ENCODE measurements around the gene TSG101. TPM values are rescaled to one million over a fixed set of nuclear protein-coding genes. Genes with fewer than 3 reads are reported as not detected.

The TSG101 gene
- total RNA-seq, 1 experiment from 2014 or later = 78.4 TPM

DNA sequence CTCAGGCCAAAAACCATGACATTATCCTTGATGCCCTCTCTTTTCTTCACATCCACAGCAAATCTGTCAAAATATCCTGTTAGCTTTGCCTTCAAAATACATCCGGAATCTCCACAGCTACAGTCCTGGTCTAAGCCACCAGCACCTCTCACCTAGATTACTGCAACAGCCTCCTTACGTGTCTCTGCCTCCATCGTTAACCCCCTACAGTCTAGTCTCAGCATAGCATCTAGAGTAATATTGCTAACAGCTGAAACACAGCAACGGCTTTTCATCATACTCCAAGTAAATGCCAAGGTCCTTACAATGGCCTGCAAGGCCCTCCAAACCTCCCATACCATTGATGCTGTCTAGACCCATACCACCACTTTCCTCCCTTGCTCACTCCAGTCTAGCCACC lies 4.4 kb downstream of the TSG101 start:
- H3K27me3 Mint-ChIP-seq (ENCODE audit: insufficient read depth, unreplicated experiment) = no peaks in the 10 kb centered on the region
- TF ChIP-seq, protein P1, sequence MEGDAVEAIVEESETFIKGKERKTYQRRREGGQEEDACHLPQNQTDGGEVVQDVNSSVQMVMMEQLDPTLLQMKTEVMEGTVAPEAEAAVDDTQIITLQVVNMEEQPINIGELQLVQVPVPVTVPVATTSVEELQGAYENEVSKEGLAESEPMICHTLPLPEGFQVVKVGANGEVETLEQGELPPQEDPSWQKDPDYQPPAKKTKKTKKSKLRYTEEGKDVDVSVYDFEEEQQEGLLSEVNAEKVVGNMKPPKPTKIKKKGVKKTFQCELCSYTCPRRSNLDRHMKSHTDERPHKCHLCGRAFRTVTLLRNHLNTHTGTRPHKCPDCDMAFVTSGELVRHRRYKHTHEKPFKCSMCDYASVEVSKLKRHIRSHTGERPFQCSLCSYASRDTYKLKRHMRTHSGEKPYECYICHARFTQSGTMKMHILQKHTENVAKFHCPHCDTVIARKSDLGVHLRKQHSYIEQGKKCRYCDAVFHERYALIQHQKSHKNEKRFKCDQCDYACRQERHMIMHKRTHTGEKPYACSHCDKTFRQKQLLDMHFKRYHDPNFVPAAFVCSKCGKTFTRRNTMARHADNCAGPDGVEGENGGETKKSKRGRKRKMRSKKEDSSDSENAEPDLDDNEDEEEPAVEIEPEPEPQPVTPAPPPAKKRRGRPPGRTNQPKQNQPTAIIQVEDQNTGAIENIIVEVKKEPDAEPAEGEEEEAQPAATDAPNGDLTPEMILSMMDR (IDR thresholded peaks at IDR 0.05; ENCODE audit: unreplicated experiment) = no peak
- no peak overlapping the region for H3K4me3 Mint-ChIP-seq (ENCODE audit: unreplicated experiment)
- intact Hi-C loops (cut with micrococcal nuclease) = loop anchor here (10.0 kb wide), 1 partner anchor 198 kb away; the partner anchor contains the start of genes GTF2H1 and HPS5
- CTCF ChIA-PET = interaction anchor here (0.6 to 1.3 kb wide), 2 partner anchors 407 to 851 kb away, joined by 3 to 6 read pairs; no protein-coding TSS in a partner anchor
- POLR2A ChIA-PET = interaction anchor here (0.6 to 2.0 kb wide), 4 partner anchors 33 to 509 kb away, joined by 3 to 7 read pairs (median 3); no protein-coding TSS in a partner anchor
- no peak for DNase-seq (ENCODE audit: unreplicated experiment)
- H3K36me3 Mint-ChIP-seq (ENCODE audit: insufficient read depth, unreplicated experiment) = peaks cover 72% of the 10 kb centered on the region
- H3K4me1 Mint-ChIP-seq (ENCODE audit: insufficient read depth, unreplicated experiment) = peaks cover 16% of the 10 kb centered on the region
- H3K9me3 Mint-ChIP-seq (ENCODE audit: unreplicated experiment) = no peaks in the 10 kb centered on the region
- no TSS peak for BruUV-seq (replicated peaks)
- H3K27ac Mint-ChIP-seq (ENCODE audit: low read depth, unreplicated experiment) = no peak overlapping the region

DNA sequence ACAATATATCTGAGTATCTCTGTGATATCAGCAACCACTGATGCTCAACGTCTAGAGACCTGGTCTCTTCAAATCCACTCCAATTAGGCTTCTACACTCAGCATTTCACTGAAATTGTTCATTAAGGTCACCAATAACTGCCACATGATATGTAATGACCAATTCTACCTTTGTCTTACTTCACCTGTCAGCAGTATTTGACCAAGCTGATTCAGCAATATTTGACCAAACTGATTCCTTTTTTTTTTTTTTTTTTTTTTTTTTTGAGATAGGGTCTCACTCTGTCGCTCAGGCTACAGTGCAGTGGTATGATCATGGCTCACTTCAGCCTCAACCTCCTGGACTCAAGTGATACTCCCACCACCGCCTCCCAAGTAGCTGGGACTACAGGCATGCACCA lies 5.6 kb downstream of the TSG101 start:
- Mint-ChIP-seq H3K27me3 (ENCODE audit: insufficient read depth, unreplicated experiment) (no peaks in the 10 kb centered on the region), H3K27ac (ENCODE audit: low read depth, unreplicated experiment) (no peak overlapping the region), H3K4me1 (ENCODE audit: insufficient read depth, unreplicated experiment) (peaks cover 16% of the 10 kb centered on the region), H3K4me3 (ENCODE audit: unreplicated experiment) (no peak overlapping the region), H3K9me3 (ENCODE audit: unreplicated experiment) (no peaks in the 10 kb centered on the region), H3K36me3 (ENCODE audit: insufficient read depth, unreplicated experiment) (peaks cover 64% of the 10 kb centered on the region)
- CTCF ChIA-PET = interaction anchor here (0.6 to 0.9 kb wide), 3 partner anchors 16 to 397 kb away, joined by 3 to 4 read pairs (median 3); no protein-coding TSS in a partner anchor
- TF ChIP-seq, protein P1 (IDR thresholded peaks at IDR 0.05; ENCODE audit: unreplicated experiment) = no peak
- intact Hi-C loops (cut with micrococcal nuclease) = loop anchor here (10.0 kb wide), 1 partner anchor 196 kb away; the partner anchor contains the start of genes GTF2H1 and HPS5
- POLR2A ChIA-PET = interaction anchor here (0.7 kb wide), 1 partner anchor 9 kb away, joined by 3 read pairs; no protein-coding TSS in a partner anchor
- BruUV-seq (replicated peaks) = no TSS peak
- DNase-seq (ENCODE audit: unreplicated experiment) = no peak

DNA sequence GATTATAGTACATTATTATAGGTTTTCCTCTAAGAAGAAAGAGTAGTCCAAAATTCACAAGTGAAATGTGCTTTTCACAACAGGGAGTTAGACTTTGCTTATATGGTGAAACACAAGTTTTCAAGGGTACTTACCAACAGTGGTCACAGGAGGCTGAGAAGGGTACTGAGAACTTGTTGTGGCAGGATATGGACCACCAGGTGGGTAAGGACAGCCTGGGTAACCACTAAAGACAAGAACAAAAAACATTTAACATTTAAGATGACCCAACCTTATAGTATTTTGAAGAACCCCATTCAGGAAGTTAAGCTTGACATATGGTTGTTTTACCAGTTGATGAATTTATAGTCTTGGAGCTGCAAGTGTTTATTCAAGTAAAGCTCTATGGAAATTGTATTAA lies 24.4 kb downstream of the TSG101 start:
- no TSS peak for BruUV-seq (replicated peaks)
- ChIA-PET CTCF (no interaction called here), POLR2A (interaction anchor here (1.5 kb wide), 1 partner anchor 24 kb away, joined by 6 read pairs; the partner anchor contains the start of gene TSG101)
- TF ChIP-seq, protein P1 (IDR thresholded peaks at IDR 0.05; ENCODE audit: unreplicated experiment) = no peak
- Mint-ChIP-seq H3K4me3 (ENCODE audit: unreplicated experiment) (no peak overlapping the region), H3K4me1 (ENCODE audit: insufficient read depth, unreplicated experiment) (no peaks in the 10 kb centered on the region), H3K9me3 (ENCODE audit: unreplicated experiment) (peaks cover 10% of the 10 kb centered on the region), H3K36me3 (ENCODE audit: insufficient read depth, unreplicated experiment) (peaks cover 85% of the 10 kb centered on the region), H3K27me3 (ENCODE audit: insufficient read depth, unreplicated experiment) (no peaks in the 10 kb centered on the region), H3K27ac (ENCODE audit: low read depth, unreplicated experiment) (no peak overlapping the region)
- DNase-seq (ENCODE audit: unreplicated experiment) = no peak
- intact Hi-C loops (cut with micrococcal nuclease) = no loop called here

DNA sequence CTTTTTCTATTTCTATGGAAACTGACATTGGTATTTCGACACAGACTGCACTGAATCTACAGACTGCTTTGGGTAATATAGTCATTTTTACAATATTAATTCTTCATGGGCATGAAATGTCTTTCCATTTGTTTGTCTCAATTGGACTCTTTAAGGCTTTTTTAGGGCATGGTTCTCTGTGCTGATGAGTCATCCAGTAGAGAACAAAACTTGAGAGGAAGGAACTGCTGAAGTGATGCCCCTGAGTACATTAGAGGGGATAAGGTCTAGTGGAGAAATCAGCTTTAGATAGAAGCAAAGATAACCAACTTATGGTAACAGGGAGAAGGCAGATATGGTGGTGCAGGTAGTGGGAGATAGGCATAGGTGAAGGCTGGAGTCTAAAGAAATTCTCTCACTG lies 25.1 kb downstream of the TSG101 start:
- Mint-ChIP-seq H3K36me3 (ENCODE audit: insufficient read depth, unreplicated experiment) (peaks cover 84% of the 10 kb centered on the region), H3K4me1 (ENCODE audit: insufficient read depth, unreplicated experiment) (no peaks in the 10 kb centered on the region), H3K4me3 (ENCODE audit: unreplicated experiment) (no peak overlapping the region), H3K27ac (ENCODE audit: low read depth, unreplicated experiment) (no peak overlapping the region), H3K27me3 (ENCODE audit: insufficient read depth, unreplicated experiment) (no peaks in the 10 kb centered on the region), H3K9me3 (ENCODE audit: unreplicated experiment) (peaks cover 10% of the 10 kb centered on the region)
- CTCF ChIA-PET = no interaction called here
- intact Hi-C loops (cut with micrococcal nuclease) = no loop called here
- no peak for DNase-seq (ENCODE audit: unreplicated experiment)
- POLR2A ChIA-PET = interaction anchor here (0.7 to 1.5 kb wide), 2 partner anchors 25 to 117 kb away, joined by 3 to 6 read pairs; partner anchors contain the start of gene TSG101
- TF ChIP-seq, protein P1 (IDR thresholded peaks at IDR 0.05; ENCODE audit: unreplicated experiment) = no peak
- no TSS peak for BruUV-seq (replicated peaks)
